A673 (cell line): ENCODE results near the gene NTNG1. TPM values are rescaled to one million over a fixed set of nuclear protein-coding genes. Genes with fewer than 3 reads are reported as not detected.

Source experiments
- BruUV-seq: library from RNA; stranded (reverse); fragments of 400-500 nt; replicated peaks from 2 replicates; lab custom pipeline; 2021; lab: Mats Ljungman, UMichigan
- CTCF ChIA-PET: fragments of 300-600 bp; sonication (Branson Sonifier 250); formaldehyde crosslinking; loops from one replicate; lab custom pipeline; 2022; ENCODE audit warnings: antibody characterized with exemption; lab: Charles Lee
- POLR2A ChIA-PET: fragments of 300-600 bp; sonication (Branson Sonifier 250); formaldehyde crosslinking; loops from one replicate; lab custom pipeline; 2022; ENCODE audit warnings: antibody characterized with exemption; ENCODE audit not compliant: low non-redundant PET; lab: Charles Lee
- DNase-seq: peaks from one replicate; pipeline ENCODE4 v3.0.0-alpha.2; 2015; ENCODE audit warnings: low spot score
- H3K27ac ChIP-seq: fragments of 200-600 bp; sonication (generic); 2 replicates; pipeline ENCODE4 v1.5.1; 2016; ENCODE audit warnings: mixed run types, low read depth, mild to moderate bottlenecking, mixed read lengths, antibody characterized with exemption, low read length; ENCODE audit not compliant: poor library complexity, severe bottlenecking
- H3K27me3 ChIP-seq: fragments of 200-600 bp; sonication (generic); replicated peaks from 2 replicates; pipeline ENCODE4 v1.6.1; 2017; ENCODE audit warnings: mixed run types, low read depth, mild to moderate bottlenecking, mixed read lengths, antibody characterized with exemption, low read length; ENCODE audit not compliant: insufficient read depth, poor library complexity
- H3K36me3 ChIP-seq: fragments of 200-600 bp; sonication (generic); 2 replicates; pipeline ENCODE4 v1.6.1; 2016; ENCODE audit warnings: mixed run types, mild to moderate bottlenecking, mixed read lengths, antibody characterized with exemption, low read length; ENCODE audit not compliant: insufficient read depth, poor library complexity, severe bottlenecking
- H3K4me1 ChIP-seq: fragments of 200-600 bp; sonication (generic); 2 replicates; pipeline ENCODE4 v1.6.1; 2017; ENCODE audit warnings: mixed run types, mild to moderate bottlenecking, mixed read lengths, antibody characterized with exemption, low read length; ENCODE audit not compliant: insufficient read depth, poor library complexity, severe bottlenecking
- H3K4me3 ChIP-seq: fragments of 200-600 bp; sonication (generic); 2 replicates; pipeline ENCODE4 v1.5.1; 2016; ENCODE audit warnings: low read depth, mixed run types, mild to moderate bottlenecking, mixed read lengths, low read length; ENCODE audit not compliant: poor library complexity, severe bottlenecking
- H3K9me3 ChIP-seq: fragments of 200-600 bp; sonication (generic); 2 replicates; pipeline ENCODE4 v1.6.1; 2016; ENCODE audit warnings: mixed run types, low read depth, mild to moderate bottlenecking, mixed read lengths, antibody characterized with exemption, low read length; ENCODE audit not compliant: poor library complexity, severe bottlenecking
- CTCF ChIP-seq: fragments of 300-800, 200-600 bp; sonication (generic); conservative IDR thresholded peaks from 2 replicates; pipeline ENCODE4 v1.5.1; 2017; ENCODE audit warnings: low read depth, mild to moderate bottlenecking, antibody characterized with exemption, low read length, moderate library complexity, mixed read lengths
- EZH2 ChIP-seq: fragments of 200-600 bp; sonication (generic); IDR thresholded peaks from 2 replicates; pipeline ENCODE4 v1.6.1; 2017; ENCODE audit warnings: borderline replicate concordance, low read depth, mild to moderate bottlenecking, mixed read lengths, antibody characterized with exemption, low read length; ENCODE audit not compliant: poor library complexity, severe bottlenecking
- intact Hi-C: fragments of 100-400 bp; cut with micrococcal nuclease; formaldehyde crosslinking; loops from one replicate; pipeline ENCODE4 v1.10.0; 2022; ENCODE audit not compliant: unreplicated experiment
- total RNA-seq: library from RNA; stranded (reverse); gene quantifications from 2 replicates; pipeline ENCODE4 v1.2.3, GENCODE V29; 2021

The NTNG1 gene
- total RNA-seq, 1 experiment from 2014 or later = 91.5 TPM

- DNase-seq = no peak
- H3K27ac ChIP-seq = peak overlapping the region; percentile 8
- H3K27me3 ChIP-seq = no peaks in the 10 kb centered on the region
- intact Hi-C loops = no loop called here
- no peaks in the 10 kb centered on the region for H3K36me3 ChIP-seq
- no TSS peak for BruUV-seq
- no peak overlapping the region for H3K4me3 ChIP-seq
- POLR2A ChIA-PET = no interaction called here
- CTCF ChIA-PET = no interaction called here
- peaks cover 43% of the 10 kb centered on the region for H3K4me1 ChIP-seq
- H3K9me3 ChIP-seq = no peaks in the 10 kb centered on the region
- TF ChIP-seq EZH2 = no peak
- no peak for TF ChIP-seq CTCF
Measured at GRCh38 chr1:107359472-107360241, 218.8 kb downstream of the NTNG1 start.

DNA sequence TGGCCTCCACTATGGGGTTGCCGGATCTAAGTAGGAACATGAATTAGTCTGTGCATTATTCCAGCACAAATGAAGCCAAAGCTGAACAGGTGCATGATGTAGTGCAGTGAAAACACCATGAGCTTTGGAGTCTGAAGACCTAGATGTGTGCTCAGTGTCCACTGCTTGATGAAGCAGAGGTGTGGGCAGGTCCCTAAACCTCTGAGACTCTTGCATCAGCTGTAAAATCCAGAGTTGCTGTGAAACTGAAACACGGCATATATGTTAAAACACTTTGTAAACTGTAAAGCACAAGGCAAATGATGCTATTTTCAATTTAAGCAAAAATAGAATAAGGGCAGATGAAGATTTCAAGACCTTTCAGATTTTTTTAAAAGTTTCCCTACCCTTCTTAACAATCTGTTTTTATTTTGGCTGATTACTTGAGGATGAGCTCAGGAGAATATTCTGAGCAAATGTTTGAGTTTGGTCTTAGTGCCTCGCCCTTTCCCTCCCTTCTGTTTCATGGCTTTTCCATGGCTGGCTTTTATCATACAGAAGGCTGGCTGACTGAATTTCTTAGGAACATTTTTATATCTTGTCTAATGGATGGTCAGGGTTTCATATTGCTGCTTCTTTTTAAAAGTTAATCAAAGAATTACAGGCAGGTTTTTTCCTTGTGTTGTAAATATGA, 221.8 kb downstream of the NTNG1 start:
- POLR2A ChIA-PET = no interaction called here

DNA sequence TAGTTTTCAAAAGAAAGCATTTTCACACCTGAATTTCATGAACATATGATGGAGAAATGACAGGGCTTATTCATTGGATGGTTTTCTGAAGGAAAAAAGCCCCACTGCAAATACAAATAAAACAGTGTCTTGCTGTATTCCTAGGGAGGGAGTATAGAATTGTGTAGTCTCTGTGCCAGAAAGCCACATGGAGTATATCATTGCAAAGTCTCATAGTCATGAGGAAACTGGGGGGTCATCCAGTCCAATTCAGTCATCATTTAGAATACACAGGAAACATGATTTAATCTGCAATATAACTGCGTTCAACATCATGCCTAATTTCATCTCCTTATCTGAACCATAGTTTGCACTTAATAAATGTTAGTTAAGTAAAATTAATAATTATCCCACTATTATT, 222.3 kb downstream of the NTNG1 start:
- intact Hi-C loops = no loop called here
- BruUV-seq = no TSS peak
- CTCF ChIA-PET = no interaction called here
- no peaks in the 10 kb centered on the region for H3K9me3 ChIP-seq
- no peak overlapping the region for H3K27ac ChIP-seq
- no peaks in the 10 kb centered on the region for H3K36me3 ChIP-seq
- no peak for DNase-seq
- H3K4me3 ChIP-seq = no peak overlapping the region
- peaks cover 52% of the 10 kb centered on the region for H3K4me1 ChIP-seq
- no peak for TF ChIP-seq CTCF
- no peak for TF ChIP-seq EZH2
- H3K27me3 ChIP-seq = no peaks in the 10 kb centered on the region
- POLR2A ChIA-PET = no interaction called here

More for the DNA sequence above, 221.8 kb downstream of the NTNG1 start:
- intact Hi-C loops = no loop called here
- DNase-seq = no peak
- H3K9me3 ChIP-seq = no peaks in the 10 kb centered on the region
- no peak overlapping the region for H3K27ac ChIP-seq
- peaks cover 57% of the 10 kb centered on the region for H3K4me1 ChIP-seq
- no peak overlapping the region for H3K4me3 ChIP-seq
- no TSS peak for BruUV-seq
- TF ChIP-seq CTCF = no peak
- CTCF ChIA-PET = no interaction called here
- H3K27me3 ChIP-seq = no peaks in the 10 kb centered on the region
- no peaks in the 10 kb centered on the region for H3K36me3 ChIP-seq
